ENCODE results near the gene SCTR. TPM values are rescaled to one million over a fixed set of nuclear protein-coding genes. Genes with fewer than 3 reads are reported as not detected.

The SCTR gene
- total and polyA plus RNA-seq, 2 of the 8 experiments (the other 6 are each of a cell fraction or from before 2014, with no cell fraction given), result 0.15 TPM; not detected in 1

- no peak for TF ChIP-seq CHD2 (IDR thresholded peaks at IDR 0.05; ENCODE audit: low read length)
- TF ChIP-seq CEBPB (IDR thresholded peaks at IDR 0.05; ENCODE audit: low read depth, low read length), result no peak
- no peak for TF ChIP-seq TAF7 (optimal IDR thresholded peaks at IDR 0.05; ENCODE audit: borderline replicate concordance, low read depth, low read length)
- TF ChIP-seq KDM4A (IDR thresholded peaks at IDR 0.05; ENCODE audit: low read depth, low read length, severe bottlenecking), result peak; percentile 25
- TF ChIP-seq CTBP2 (IDR thresholded peaks at IDR 0.05; ENCODE audit: borderline replicate concordance, insufficient read depth, insufficient read length, low read length), result no peak
- TF ChIP-seq JUN (IDR thresholded peaks at IDR 0.05; ENCODE audit: low read depth, low read length), result 0 out of 2 replicates have a peak, but pooled peaks have one; percentile 13
- no peak for TF ChIP-seq CBX8 (IDR thresholded peaks at IDR 0.05; ENCODE audit: borderline replicate concordance, low read depth, low read length)
- TF ChIP-seq ATF3 (IDR thresholded peaks at IDR 0.05; ENCODE audit: insufficient read depth, low read depth, low read length), result no peak
- no peak for TF ChIP-seq CHD7 (IDR thresholded peaks at IDR 0.05; ENCODE audit: insufficient replicate concordance, low read length)
Observed at GRCh38 chr2:119431155-119431975, 92.9 kb downstream of the SCTR start, which contains the start of gene TMEM37 (continued).

Data from H1 (cell line).